NT2/D1 (cell line): Measurements from ENCODE around the gene NPC2.

Source experiments
- SUZ12 ChIP-seq: IDR thresholded peaks from 2 replicates; pipeline ENCODE4 v1.6.1; 2011; ENCODE audit not compliant: insufficient read length, insufficient read depth; ENCODE audit errors: extremely low read depth
- YY1 ChIP-seq: IDR thresholded peaks from 2 replicates; pipeline ENCODE4 v1.6.1; 2011; ENCODE audit not compliant: insufficient read length, insufficient read depth
- ZNF274 ChIP-seq: IDR thresholded peaks from 2 replicates; pipeline ENCODE4 v1.6.1; 2011; ENCODE audit warnings: mild to moderate bottlenecking, low read depth, low read length

DNA sequence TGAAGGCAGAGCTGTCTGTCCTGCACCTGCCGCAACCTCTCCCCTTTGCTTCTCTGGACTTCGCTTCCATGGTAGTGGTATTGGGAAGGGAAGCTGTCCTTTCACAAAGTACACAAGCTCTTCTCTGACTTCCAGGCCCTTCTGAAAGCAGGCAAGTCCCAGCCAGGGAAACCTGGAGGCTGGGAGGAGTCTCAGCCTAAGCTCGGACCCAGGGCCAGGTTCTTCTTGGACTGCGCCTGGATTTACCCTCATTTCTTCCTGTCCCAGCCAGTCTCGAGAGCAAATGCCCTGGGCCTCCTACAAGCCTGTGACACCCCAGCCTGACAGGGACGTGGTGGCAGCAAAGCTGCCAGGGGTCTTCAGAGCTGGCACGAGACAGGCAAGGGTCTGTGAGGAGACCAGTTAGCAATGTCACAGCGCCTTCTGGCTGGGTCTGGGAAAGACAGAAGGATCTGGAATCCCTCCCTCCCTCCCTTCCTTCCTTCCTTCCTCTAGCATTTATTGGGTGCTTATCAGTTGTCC is 22.8 kb upstream of the NPC2 start:
- no peak for TF ChIP-seq YY1
- no peak for TF ChIP-seq SUZ12
- no peak for TF ChIP-seq ZNF274
